GM12891 (cell line): ENCODE results near the gene NCF2.

Experiments used
- PAX5 ChIP-seq: IDR thresholded peaks from 2 replicates; pipeline ENCODE4 v1.6.1; 2011; ENCODE audit warnings: low read length, moderate library complexity, mild to moderate bottlenecking; ENCODE audit not compliant: insufficient read depth, severe bottlenecking
- POLR2A ChIP-seq: IDR thresholded peaks from 2 replicates; pipeline ENCODE4 v1.6.1; 2011; ENCODE audit warnings: low read depth, low read length, control low read depth
- POLR2AphosphoS5 ChIP-seq: IDR thresholded peaks from 2 replicates; pipeline ENCODE4 v1.6.1; 2011; ENCODE audit warnings: low read depth, low read length, control low read depth
- TAF1 ChIP-seq: IDR thresholded peaks from 2 replicates; pipeline ENCODE4 v1.6.1; 2011; ENCODE audit warnings: low read depth, low read length, control low read depth

GRCh38 chr1:183575606-183576005 lies 14.7 kb downstream of the NCF2 start:
- TF ChIP-seq POLR2A: no peak
- TF ChIP-seq POLR2AphosphoS5: no peak
- TF ChIP-seq PAX5: no peak
- TF ChIP-seq TAF1: no peak
